ENCODE measurements around the gene CPNE7.

Gene CPNE7

DNA sequence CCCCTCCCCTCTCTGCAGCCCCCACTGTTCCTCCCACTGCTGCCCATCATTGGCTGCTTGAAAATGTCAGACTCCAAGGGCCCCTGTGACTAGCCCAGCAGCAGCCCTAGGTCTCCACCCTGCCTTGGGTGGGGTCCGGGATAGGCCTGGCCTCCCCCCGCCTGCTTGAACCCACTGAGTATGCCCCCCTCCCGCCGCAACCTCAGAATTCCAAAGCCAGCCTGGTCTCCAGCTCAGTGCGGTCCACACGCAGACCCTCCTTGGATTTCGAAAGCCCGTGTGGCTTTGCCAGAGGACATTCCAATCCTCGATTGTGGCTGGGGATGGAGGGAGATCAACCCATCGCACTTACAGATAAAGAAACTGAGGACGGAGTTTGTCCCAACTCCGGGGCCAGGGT lies 44.3 kb downstream of the CPNE7 start:
- TF ChIP-seq, protein P1, sequence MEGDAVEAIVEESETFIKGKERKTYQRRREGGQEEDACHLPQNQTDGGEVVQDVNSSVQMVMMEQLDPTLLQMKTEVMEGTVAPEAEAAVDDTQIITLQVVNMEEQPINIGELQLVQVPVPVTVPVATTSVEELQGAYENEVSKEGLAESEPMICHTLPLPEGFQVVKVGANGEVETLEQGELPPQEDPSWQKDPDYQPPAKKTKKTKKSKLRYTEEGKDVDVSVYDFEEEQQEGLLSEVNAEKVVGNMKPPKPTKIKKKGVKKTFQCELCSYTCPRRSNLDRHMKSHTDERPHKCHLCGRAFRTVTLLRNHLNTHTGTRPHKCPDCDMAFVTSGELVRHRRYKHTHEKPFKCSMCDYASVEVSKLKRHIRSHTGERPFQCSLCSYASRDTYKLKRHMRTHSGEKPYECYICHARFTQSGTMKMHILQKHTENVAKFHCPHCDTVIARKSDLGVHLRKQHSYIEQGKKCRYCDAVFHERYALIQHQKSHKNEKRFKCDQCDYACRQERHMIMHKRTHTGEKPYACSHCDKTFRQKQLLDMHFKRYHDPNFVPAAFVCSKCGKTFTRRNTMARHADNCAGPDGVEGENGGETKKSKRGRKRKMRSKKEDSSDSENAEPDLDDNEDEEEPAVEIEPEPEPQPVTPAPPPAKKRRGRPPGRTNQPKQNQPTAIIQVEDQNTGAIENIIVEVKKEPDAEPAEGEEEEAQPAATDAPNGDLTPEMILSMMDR (IDR thresholded peaks at IDR 0.05; ENCODE audit: borderline replicate concordance, control extremely low read depth, extremely low read depth, insufficient read depth, missing control alignments) = no peak
- in situ Hi-C loops (cut with MboI; ENCODE audit: low sequenced_read_pairs, unreplicated experiment) = no loop called here
- DNase-seq (ENCODE audit: low spot score) = no peak

DNA sequence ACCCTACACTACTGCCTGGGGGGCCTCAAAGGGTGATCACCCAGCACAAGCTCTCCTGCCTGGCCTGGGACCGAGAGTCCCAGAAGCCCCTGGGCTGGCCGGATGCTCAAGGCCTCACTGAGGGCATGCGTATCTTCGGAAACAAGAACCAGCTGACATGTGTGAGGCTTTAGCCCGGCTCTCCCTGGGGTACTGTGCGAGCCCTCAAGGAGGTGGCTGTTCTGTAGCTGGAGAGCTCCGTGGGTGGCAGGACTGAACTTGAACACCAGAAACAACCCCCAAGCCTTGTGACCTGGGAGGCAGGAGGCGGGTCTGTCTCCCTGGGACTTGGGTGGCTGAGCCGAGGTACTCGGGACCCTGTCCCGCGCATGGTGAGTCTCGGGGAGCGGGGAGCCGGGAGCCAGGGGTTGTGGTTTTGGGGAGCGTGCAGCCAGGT lies 44.9 kb downstream of the CPNE7 start:
- no peak for DNase-seq (ENCODE audit: low spot score)
- TF ChIP-seq, protein P1 (IDR thresholded peaks at IDR 0.05; ENCODE audit: borderline replicate concordance, control extremely low read depth, extremely low read depth, insufficient read depth, missing control alignments) = no peak
- in situ Hi-C loops (cut with MboI; ENCODE audit: low sequenced_read_pairs, unreplicated experiment) = no loop called here

DNA sequence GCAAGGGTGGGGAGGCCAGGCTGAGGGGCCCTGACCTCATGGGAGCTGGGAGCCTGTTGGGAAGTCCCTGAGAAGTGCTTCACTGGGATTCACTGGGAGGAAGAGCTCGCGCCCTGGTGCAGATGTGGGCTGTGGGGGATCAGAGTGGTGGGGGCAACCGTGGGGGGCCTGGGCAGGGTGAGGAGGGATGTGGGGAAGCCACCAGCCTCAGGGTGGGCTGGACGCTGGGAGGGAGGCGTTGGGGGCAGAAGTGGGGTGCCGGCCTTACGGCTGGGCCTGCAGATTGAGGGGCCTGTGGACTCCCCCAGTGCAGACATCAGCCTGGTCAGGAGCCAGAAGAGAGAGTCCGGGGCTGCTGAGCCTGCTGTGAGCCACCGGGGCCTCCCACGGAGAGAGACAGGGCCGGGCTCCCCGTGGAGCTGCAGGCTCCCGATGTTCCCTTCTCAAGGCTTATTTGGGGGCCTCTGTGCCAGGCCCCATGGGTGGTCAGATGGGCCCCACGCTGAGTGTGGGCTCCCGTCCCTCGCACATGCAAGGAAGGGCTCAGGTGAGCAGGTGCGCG lies 45.7 kb downstream of the CPNE7 start:
- DNase-seq (ENCODE audit: low spot score) = no peak
- TF ChIP-seq, protein P1 (IDR thresholded peaks at IDR 0.05; ENCODE audit: borderline replicate concordance, control extremely low read depth, extremely low read depth, insufficient read depth, missing control alignments) = no peak
- in situ Hi-C loops (cut with MboI; ENCODE audit: low sequenced_read_pairs, unreplicated experiment) = no loop called here

DNA sequence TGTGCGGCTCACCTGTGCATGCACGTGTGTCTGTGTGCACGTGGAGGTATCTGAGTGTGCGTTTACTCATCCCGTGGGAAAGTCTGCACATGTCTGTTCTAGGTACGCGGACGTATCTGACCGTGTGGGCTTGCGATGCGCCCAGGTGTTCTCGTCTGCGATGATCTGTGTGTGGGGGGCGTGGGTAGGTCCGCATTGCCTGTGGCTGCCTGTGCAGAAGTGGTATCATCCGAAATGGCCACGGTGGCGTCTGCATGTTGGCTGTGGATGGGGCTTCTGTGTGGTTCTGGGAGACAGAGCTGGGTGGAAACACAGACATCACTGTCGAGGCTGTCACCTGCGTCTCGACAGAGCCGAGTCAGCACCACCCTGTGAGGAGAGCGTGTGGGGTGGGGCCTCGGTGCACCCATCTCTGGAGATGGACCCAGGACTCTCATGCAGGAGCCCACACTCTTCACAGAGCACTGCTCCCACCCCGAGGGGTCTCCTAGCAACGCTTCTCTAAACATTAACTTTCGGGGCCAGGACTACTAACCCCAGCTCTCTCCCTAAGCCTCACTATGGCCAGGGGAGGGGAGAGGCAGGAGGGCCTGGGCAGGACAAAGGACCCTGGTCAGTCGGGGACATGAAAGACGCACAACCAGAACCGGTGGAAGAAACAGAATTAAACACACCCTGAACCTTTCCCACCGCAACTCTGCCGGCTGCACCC lies 46.3 kb downstream of the CPNE7 start:
- no peak for DNase-seq (ENCODE audit: low spot score)
- in situ Hi-C loops (cut with MboI; ENCODE audit: low sequenced_read_pairs, unreplicated experiment) = no loop called here

DNA sequence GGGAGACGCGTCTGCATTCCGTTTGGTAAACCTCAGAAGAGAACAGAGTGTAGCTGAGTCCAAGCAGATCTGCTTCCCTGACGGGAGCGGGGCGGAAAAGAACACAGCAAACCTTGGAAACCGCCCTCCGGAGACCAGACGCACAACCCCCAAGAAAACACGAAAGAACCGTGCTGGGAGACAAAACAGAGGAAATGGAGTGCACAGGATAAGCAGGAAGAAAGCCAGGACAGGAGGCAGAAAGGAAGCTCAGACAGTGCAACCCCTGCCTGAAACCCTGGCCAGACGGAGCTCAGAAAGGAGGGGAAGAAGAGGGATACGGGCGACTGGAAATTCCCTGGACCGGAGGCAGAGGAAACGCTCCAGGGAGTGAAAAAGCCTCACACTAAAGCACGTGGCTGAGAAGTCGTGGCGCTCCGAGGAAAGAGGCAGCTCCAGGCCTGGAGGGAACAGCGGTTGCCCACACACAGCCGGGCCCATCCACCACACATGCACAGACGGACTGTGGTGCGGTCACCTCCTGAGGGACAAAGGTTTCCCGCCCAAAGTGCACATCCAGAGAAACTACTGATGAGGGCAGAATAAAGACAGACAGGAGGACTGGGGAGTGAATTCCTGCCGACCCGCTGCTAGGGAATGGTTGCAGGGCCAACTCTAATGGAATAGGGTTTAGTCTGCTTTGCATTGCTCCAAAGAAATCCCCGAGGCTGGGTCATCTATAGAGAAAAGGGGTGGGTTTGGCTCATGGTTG lies 48.1 kb downstream of the CPNE7 start:
- TF ChIP-seq, protein P1 (IDR thresholded peaks at IDR 0.05; ENCODE audit: borderline replicate concordance, control extremely low read depth, extremely low read depth, insufficient read depth, missing control alignments) = no peak
- in situ Hi-C loops (cut with MboI; ENCODE audit: low sequenced_read_pairs, unreplicated experiment) = no loop called here
- DNase-seq (ENCODE audit: low spot score) = no peak

More for the DNA sequence above, 46.3 kb downstream of the CPNE7 start:
- TF ChIP-seq, protein P1 (IDR thresholded peaks at IDR 0.05; ENCODE audit: borderline replicate concordance, control extremely low read depth, extremely low read depth, insufficient read depth, missing control alignments) = no peak

DNA sequence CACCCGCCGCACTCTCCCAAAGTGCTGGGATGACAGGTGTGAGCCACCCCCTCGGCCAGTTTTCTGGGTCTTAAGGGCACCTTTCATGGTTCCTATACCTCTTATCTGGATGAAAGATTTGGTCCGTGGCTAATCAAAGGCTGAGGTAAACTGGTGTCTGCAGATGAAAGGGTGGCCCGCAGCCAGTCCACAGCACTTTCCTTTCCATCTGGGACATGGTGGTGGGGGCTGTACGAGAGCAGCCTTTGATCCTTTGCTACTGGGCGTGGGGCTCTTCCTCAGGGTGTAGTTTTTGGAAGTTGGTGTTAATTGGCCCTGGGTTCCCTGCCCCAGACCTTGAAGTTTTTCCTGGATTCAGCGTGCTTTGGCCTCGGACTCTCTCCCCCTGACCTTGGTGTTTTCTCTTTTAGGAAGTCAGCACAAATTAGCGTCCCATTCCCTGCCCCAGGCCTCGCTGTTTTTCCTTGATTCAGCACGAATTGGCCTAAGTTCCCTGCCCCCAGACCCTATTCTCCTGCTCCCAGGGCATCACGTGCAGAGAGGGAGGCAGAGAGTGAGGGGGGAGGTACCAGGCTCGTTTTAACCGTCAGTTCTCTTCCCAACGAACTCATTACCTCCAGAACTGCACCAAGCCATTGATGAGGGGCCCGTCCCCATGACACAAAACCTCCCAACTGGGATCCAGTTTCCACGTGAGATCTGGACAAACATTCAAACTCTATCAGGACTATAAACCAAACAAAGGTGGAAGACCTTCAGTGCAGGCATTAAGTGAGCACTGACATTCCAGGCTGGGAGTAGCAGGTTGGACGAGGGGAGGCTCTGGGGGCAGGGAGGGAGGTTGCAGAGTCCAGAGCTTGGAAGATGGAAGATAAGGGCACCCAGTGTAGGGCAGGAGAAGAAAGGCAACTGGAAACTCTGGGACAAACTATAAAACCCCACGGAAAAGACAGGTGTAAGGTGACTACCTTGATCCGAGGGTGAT lies 49.5 kb downstream of the CPNE7 start:
- TF ChIP-seq, protein P1 (IDR thresholded peaks at IDR 0.05; ENCODE audit: borderline replicate concordance, control extremely low read depth, extremely low read depth, insufficient read depth, missing control alignments) = no peak
- in situ Hi-C loops (cut with MboI; ENCODE audit: low sequenced_read_pairs, unreplicated experiment) = no loop called here
- no peak for DNase-seq (ENCODE audit: low spot score)
